ENCODE measurements around the gene TRIM37. TPM values are rescaled to one million over a fixed set of nuclear protein-coding genes. Genes with fewer than 3 reads are reported as not detected.
"Not testable (repeated sequence)": the region's sequence is repeated elsewhere in the genome, so short reads cannot be mapped to it uniquely, and the experiment has no call there.

The TRIM37 gene
- total and polyA plus RNA-seq, 5 donors: 6.5 to 18.0 (median 17.8) TPM

DNA sequence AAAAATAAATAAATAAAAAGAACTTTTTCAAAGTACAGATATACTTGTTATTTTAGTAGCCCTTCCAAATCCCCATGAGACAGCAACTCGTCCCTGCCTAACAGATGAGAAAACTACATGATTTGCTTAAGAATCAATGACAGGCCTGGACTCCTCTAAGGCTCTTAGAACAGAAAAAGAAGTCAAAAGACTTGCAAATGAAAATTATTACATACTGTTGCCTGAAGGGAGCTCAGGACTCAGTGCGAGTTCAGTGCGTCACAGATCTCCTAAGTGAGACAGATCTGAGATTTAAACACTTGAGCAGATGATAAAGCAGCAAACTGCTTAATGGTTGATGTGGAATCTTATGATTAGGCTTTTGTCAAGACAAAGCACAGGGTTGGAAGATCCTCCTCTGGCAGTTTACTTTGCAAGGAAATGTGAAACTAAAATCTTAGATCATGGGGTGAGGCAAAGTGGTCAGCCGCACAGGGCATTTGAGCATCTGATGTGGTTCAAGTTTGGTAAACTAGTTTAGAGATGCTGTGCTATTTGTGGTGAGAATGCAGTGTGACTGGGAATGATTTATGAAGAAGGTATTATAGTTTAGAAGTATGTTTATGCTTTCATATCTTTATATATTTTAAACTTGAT lies 138.1 kb downstream of the TRIM37 start:
- ATAC-seq: no peak
- peaks cover 2% of the 10 kb centered on the region for H3K4me1 ChIP-seq (ENCODE audit: control insufficient read depth, insufficient read depth, low read length)
- no peaks in the 10 kb centered on the region for H3K27me3 ChIP-seq (ENCODE audit: control insufficient read depth, insufficient read depth)
- no peak overlapping the region for H3K4me3 ChIP-seq (ENCODE audit: low read length)
- no peak for DNase-seq
- intact Hi-C loops (cut with DNase I): loop anchor here in 1 of 4 donors (10.0 kb wide), 1 partner anchor 224 kb away; no protein-coding TSS in a partner anchor
- H3K27ac ChIP-seq (ENCODE audit: low read length): no peak overlapping the region
- 71% methylated on average over 4 of the region's 4 CpGs for WGBS
- H3K9me3 ChIP-seq (ENCODE audit: control insufficient read depth, low read length): no peaks in the 10 kb centered on the region

DNA sequence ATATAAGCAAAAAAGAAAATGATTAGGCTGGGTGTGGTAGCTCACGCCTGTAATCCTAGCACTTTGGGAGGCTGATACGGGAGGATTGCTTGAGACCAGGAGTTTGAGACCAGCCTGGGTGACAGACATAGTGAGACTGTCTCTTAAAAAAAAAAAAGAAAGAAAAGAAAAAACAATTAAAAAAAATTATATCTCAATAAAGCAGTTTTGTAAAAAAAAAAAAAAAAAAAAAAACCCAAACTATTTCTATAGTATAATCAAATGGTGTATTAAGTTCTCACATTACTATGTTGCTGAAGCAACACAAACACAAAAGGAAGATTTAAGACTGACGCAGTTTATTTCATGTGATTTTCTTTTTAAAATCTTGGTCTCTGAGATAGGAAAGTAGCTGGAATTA lies 140.5 kb downstream of the TRIM37 start:
- ATAC-seq (no peak), DNase-seq (no peak)
- intact Hi-C loops (cut with DNase I): loop anchor here in 1 of 4 donors (10.0 kb wide), 1 partner anchor 221 kb away; no protein-coding TSS in a partner anchor
- H3K27me3 ChIP-seq (ENCODE audit: control insufficient read depth, insufficient read depth): no peaks in the 10 kb centered on the region
- peaks cover 2% of the 10 kb centered on the region for H3K4me1 ChIP-seq (ENCODE audit: control insufficient read depth, insufficient read depth, low read length)
- no peak overlapping the region for H3K27ac ChIP-seq (ENCODE audit: low read length)
- no peak overlapping the region for H3K4me3 ChIP-seq (ENCODE audit: low read length)
- WGBS: 94% methylated on average over 3 of the region's 3 CpGs
- H3K9me3 ChIP-seq (ENCODE audit: control insufficient read depth, low read length): no peaks in the 10 kb centered on the region

DNA sequence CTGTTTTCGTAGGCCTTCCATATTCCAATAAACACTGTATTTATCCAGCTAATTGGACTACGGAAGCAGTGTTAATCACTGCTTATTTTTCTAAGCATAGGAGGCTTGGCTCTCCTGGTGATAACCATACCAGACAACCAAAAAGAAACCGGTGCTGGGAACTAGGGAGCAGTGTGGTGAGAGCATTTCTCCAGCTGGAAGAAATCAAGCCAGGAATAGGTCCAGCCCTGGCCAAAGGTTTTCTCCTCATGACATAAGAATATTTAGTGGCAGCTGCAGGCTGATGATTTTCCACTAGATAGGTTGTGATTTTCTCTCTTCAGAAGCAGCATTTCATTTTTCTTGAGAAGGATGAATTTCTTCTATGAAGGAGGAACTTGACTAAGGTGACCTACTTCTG lies 141.5 kb downstream of the TRIM37 start:
- no peak overlapping the region for H3K4me3 ChIP-seq (ENCODE audit: low read length)
- no peak overlapping the region for H3K27ac ChIP-seq (ENCODE audit: low read length)
- WGBS: 65% methylated on average over 3 of the region's 3 CpGs
- no peaks in the 10 kb centered on the region for H3K27me3 ChIP-seq (ENCODE audit: control insufficient read depth, insufficient read depth)
- no peaks in the 10 kb centered on the region for H3K9me3 ChIP-seq (ENCODE audit: control insufficient read depth, low read length)
- DNase-seq (no peak), ATAC-seq (no peak)
- H3K4me1 ChIP-seq (ENCODE audit: control insufficient read depth, insufficient read depth, low read length): peaks cover 2% of the 10 kb centered on the region
- intact Hi-C loops (cut with DNase I): loop anchor here in 1 of 4 donors (10.0 kb wide), 1 partner anchor 220 kb away; no protein-coding TSS in a partner anchor

DNA sequence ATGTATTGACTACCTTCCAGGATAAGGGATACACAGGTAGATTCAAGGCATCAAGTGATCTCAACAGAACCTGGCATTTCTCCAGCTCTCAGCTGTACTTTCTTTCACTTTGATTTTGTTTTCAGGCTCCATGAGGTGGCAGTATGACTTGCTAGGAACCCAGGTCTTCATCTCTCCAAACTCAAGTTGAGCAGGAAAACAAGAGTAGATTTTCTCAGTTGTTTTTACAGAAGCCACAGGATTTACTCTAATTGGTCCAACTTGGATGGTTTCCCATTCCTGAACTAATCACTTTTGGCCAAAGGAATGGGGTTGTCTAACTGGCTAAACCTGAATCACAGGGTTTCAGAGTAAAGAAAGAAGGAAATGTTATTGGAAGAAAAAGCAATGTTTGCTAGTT lies 146.6 kb downstream of the TRIM37 start:
- Histone ChIP-seq H3K9me3 (ENCODE audit: control insufficient read depth, low read length) (no peaks in the 10 kb centered on the region), H3K4me1 (ENCODE audit: control insufficient read depth, insufficient read depth, low read length) (no peaks in the 10 kb centered on the region), H3K27me3 (ENCODE audit: control insufficient read depth, insufficient read depth) (no peaks in the 10 kb centered on the region), H3K27ac (ENCODE audit: low read length) (no peak overlapping the region), H3K4me3 (ENCODE audit: low read length) (no peak overlapping the region)
- intact Hi-C loops (cut with DNase I): loop anchor here in 1 of 4 donors (10.0 kb wide), 1 partner anchor 215 kb away; no protein-coding TSS in a partner anchor
- ATAC-seq (no peak), DNase-seq (no peak)

DNA sequence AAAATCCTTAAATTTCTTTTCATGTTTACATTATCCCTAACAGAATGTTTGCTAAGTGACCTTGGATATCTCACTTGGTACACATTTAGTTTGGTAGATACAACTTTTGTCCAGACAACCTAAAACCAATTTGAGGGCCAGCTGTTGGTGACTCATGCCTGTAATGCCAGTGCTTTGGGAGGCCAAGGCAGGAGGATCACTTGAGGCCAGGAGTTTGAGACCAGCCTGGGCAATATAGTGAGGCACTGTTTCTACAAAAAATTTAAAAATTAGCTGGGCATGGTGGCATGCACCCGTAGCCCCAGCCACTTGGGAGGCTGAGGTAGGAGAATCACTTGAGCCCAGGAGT lies 149.0 kb downstream of the TRIM37 start:
- H3K4me3 ChIP-seq (ENCODE audit: low read length); H3K27ac ChIP-seq (ENCODE audit: low read length); H3K4me1 ChIP-seq (ENCODE audit: control insufficient read depth, insufficient read depth, low read length); intact Hi-C loops (cut with DNase I); H3K27me3 ChIP-seq (ENCODE audit: control insufficient read depth, insufficient read depth); H3K9me3 ChIP-seq (ENCODE audit: control insufficient read depth, low read length); ATAC-seq; DNase-seq: not testable (repeated sequence)
- WGBS: 87% methylated on average over 1 of the region's 1 CpG

DNA sequence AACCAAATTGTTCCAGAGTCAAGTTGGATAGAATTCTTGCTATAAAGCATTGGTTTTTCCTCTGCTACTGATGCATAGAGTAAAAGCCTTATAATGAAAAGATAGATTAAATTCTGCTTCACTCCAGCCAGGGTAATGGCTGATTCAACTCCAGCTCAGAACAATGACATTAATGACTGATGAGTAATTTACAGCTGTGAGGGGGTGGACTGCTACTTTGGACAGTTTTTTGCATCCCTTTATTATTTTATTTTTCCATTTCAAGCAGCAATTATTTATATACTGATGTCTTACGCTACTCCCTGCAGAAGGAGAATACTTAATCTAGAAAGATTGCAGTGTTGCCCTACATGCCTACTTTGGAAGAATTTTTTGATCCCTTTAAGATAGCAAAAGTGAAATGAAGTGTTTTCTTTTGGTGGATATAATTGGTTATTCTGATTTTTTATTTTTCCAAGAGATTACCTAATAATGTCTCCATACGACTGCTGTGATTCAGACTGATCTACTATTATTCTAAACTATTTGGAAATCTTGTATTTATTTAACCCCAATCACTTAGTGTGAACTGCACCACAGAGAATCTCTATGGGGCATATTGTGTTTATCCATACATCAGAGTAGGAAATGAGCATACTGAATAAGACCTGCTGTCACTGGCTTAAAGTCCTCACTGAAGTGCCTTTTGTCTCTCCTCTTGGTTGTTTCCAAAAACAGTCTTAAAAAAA lies 149.5 kb downstream of the TRIM37 start:
- Histone ChIP-seq H3K4me3 (ENCODE audit: low read length) (no peak overlapping the region), H3K9me3 (ENCODE audit: control insufficient read depth, low read length) (no peaks in the 10 kb centered on the region), H3K27me3 (ENCODE audit: control insufficient read depth, insufficient read depth) (no peaks in the 10 kb centered on the region), H3K27ac (ENCODE audit: low read length) (no peak overlapping the region), H3K4me1 (ENCODE audit: control insufficient read depth, insufficient read depth, low read length) (no peaks in the 10 kb centered on the region)
- ATAC-seq (no peak), DNase-seq (no peak)
- 60% methylated on average over 2 of the region's 2 CpGs for WGBS
- intact Hi-C loops (cut with DNase I): no loop called here

DNA sequence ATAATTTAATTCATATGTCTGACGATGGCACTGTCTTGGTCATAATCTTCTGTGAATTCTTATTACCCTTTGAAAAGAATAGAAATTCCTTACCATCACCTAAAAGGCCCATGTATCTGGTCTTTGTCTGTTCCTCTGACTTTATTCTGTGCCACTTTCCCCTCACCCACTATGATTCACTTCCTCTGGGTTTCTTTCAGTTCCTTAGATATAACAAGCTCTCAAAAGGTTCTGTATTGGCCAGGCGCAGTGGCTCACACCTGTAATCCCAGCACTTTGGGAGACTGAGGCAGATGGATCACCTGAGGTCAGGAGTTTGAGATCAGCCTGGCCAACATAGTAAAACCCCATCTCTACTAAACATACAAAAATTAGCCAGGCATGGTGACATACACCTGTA lies 152.3 kb downstream of the TRIM37 start:
- DNase-seq; intact Hi-C loops (cut with DNase I); ATAC-seq; H3K4me3 ChIP-seq (ENCODE audit: low read length); H3K27ac ChIP-seq (ENCODE audit: low read length); H3K27me3 ChIP-seq (ENCODE audit: control insufficient read depth, insufficient read depth); H3K4me1 ChIP-seq (ENCODE audit: control insufficient read depth, insufficient read depth, low read length); H3K9me3 ChIP-seq (ENCODE audit: control insufficient read depth, low read length): not testable (repeated sequence)
- WGBS: 83% methylated on average over 2 of the region's 2 CpGs

DNA sequence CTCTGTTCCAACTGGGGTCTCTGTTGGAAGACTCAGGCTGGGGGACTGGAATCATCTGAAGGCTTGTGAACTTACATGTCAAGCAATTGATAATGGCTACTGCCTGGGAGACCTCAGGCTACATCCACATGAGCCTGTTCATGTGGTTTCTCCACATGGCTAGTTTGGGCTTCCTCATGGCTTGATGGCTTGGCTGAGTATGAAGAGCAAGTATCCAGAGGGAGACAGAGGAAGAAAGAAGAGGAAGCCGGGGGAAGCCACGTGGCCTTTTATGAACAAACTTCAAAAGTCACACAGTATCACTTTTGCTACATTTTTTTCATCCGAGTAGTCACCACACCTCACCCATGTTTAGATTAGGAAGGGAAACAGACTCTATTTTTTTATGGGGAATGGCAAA lies 158.9 kb downstream of the TRIM37 start:
- Histone ChIP-seq H3K27me3 (ENCODE audit: control insufficient read depth, insufficient read depth) (no peaks in the 10 kb centered on the region), H3K27ac (ENCODE audit: low read length) (no peak overlapping the region), H3K4me1 (ENCODE audit: control insufficient read depth, insufficient read depth, low read length) (no peaks in the 10 kb centered on the region), H3K4me3 (ENCODE audit: low read length) (no peak overlapping the region), H3K9me3 (ENCODE audit: control insufficient read depth, low read length) (no peaks in the 10 kb centered on the region)
- no peak for ATAC-seq
- intact Hi-C loops (cut with DNase I): loop anchor here in 1 of 4 donors (5.0 kb wide), 1 partner anchor 51 kb away; no protein-coding TSS in a partner anchor
- 75% methylated on average over 3 of the region's 3 CpGs for WGBS
- no peak for DNase-seq

DNA sequence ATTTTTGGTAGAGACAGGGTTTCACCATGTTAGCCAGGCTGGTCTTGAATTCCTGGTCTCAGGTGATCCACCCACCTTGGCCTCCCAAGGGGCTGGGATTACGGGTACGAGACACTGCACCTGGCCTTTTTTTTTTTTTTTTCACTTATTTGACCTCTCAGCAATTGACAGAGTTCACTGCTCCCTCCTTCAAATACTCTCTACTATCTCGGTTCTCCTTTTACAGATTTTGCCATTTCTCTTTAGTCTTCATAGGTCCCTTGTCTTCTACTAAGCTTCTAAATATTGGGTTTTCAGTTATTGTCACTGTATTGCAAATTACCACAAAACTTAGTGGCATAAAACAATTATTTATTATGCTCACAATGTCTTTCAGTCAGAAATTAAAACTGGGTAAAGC lies 159.3 kb downstream of the TRIM37 start:
- no peak overlapping the region for H3K27ac ChIP-seq (ENCODE audit: low read length)
- ATAC-seq (no peak), DNase-seq (no peak)
- no peaks in the 10 kb centered on the region for H3K4me1 ChIP-seq (ENCODE audit: control insufficient read depth, insufficient read depth, low read length)
- H3K9me3 ChIP-seq (ENCODE audit: control insufficient read depth, low read length): no peaks in the 10 kb centered on the region
- H3K4me3 ChIP-seq (ENCODE audit: low read length): no peak overlapping the region
- WGBS: 83% methylated on average over 3 of the region's 3 CpGs
- intact Hi-C loops (cut with DNase I): loop anchor here in 1 of 4 donors (5.0 kb wide), 1 partner anchor 50 kb away; no protein-coding TSS in a partner anchor
- H3K27me3 ChIP-seq (ENCODE audit: control insufficient read depth, insufficient read depth): no peaks in the 10 kb centered on the region

DNA sequence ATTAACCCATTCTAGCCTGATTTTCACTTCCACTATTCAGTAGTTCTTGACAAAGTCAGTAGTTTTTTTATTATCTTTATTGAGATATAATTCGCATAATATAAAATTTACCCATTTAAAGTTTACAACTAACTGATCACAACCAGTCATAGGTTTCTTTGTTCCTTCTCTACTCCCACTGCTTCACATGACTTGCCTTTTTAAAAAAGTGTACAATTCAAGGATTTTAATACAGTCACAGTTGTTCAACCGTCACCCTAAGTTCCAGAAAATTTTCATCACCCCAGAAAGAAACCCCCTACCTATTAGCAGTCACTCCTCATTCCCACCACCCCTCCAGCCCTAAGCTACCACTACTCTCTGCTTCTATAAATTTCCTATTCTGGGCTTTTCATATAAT lies 162.5 kb downstream of the TRIM37 start:
- Histone ChIP-seq H3K4me1 (ENCODE audit: control insufficient read depth, insufficient read depth, low read length) (no peaks in the 10 kb centered on the region), H3K9me3 (ENCODE audit: control insufficient read depth, low read length) (no peaks in the 10 kb centered on the region), H3K27ac (ENCODE audit: low read length) (no peak overlapping the region), H3K27me3 (ENCODE audit: control insufficient read depth, insufficient read depth) (no peaks in the 10 kb centered on the region), H3K4me3 (ENCODE audit: low read length) (no peak overlapping the region)
- ATAC-seq (no peak), DNase-seq (no peak)
- intact Hi-C loops (cut with DNase I): no loop called here
- 77% methylated on average over 2 of the region's 2 CpGs for WGBS

DNA sequence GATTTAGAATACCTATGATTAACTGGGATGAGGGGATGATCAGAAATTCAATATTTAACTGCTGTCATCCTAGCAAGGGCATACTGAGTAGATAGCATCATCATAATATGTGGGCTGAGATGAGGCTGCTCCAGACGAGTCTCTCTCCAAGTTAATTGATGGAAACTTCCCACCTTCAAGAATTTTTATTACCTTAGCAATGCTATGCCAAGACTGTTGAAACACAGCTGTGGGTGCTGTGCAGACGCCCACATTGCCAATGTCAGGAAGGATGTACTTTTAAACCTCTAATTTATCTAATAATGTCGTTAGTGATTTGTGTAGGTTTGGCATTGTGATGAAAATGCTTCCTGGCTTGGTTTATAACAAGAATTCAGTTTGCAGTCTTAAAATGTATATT lies 170.4 kb downstream of the TRIM37 start:
- no peaks in the 10 kb centered on the region for H3K27me3 ChIP-seq (ENCODE audit: control insufficient read depth, insufficient read depth)
- no peak overlapping the region for H3K27ac ChIP-seq (ENCODE audit: low read length)
- no peak overlapping the region for H3K4me3 ChIP-seq (ENCODE audit: low read length)
- intact Hi-C loops (cut with DNase I): no loop called here
- no peaks in the 10 kb centered on the region for H3K9me3 ChIP-seq (ENCODE audit: control insufficient read depth, low read length)
- H3K4me1 ChIP-seq (ENCODE audit: control insufficient read depth, insufficient read depth, low read length): no peaks in the 10 kb centered on the region
- whole genome bisulfite sequencing: 43% methylated on average over 3 of the region's 3 CpGs
- no peak for ATAC-seq
- DNase-seq: no peak
